ENCODE data around the gene AFG1L.

The AFG1L gene

GRCh38 chr6:108331982-108332381, 37.1 kb downstream of the AFG1L start:
- TF ChIP-seq CTCF (IDR thresholded peaks at IDR 0.05; ENCODE audit: borderline replicate concordance, extremely low read depth, low read length, poor library complexity, severe bottlenecking) (no peak), EZH2 (IDR thresholded peaks at IDR 0.05; ENCODE audit: borderline replicate concordance, low read depth, low read length, severe bottlenecking) (no peak)
- no peaks in the 10 kb centered on the region for H3K4me1 ChIP-seq (ENCODE audit: insufficient read depth, low read length)
- ATAC-seq (ENCODE audit: insufficient read depth, low read depth) (no peak), DNase-seq (no peak)
- H3K36me3 ChIP-seq (ENCODE audit: insufficient read depth, low read length), result peaks cover 9% of the 10 kb centered on the region
- no peak overlapping the region for H2AFZ ChIP-seq (ENCODE audit: low read depth, low read length)
- no peaks in the 10 kb centered on the region for H4K20me1 ChIP-seq (ENCODE audit: insufficient read depth, low read length)
- H3K4me3 ChIP-seq (ENCODE audit: low read depth in 1 of 2, low read length in 2 of 2), result no peak overlapping the region
- no peaks in the 10 kb centered on the region for H3K9me3 ChIP-seq (ENCODE audit: insufficient read depth, low read length, severe bottlenecking)
- H3K27ac ChIP-seq (ENCODE audit: low read length), result no peak overlapping the region
- H3K27me3 ChIP-seq (ENCODE audit: insufficient read depth, low read length, poor library complexity), result no peaks in the 10 kb centered on the region
- no peak overlapping the region for H3K9ac ChIP-seq (ENCODE audit: low read depth, low read length)
- H3K4me2 ChIP-seq (ENCODE audit: insufficient read depth, low read length), result no peak overlapping the region
- no peaks in the 10 kb centered on the region for H3K79me2 ChIP-seq (ENCODE audit: insufficient read depth, low read length)

- Histone ChIP-seq H4K20me1 (ENCODE audit: insufficient read depth, low read length) (no peaks in the 10 kb centered on the region), H3K9me3 (ENCODE audit: insufficient read depth, low read length, severe bottlenecking) (no peaks in the 10 kb centered on the region), H3K36me3 (ENCODE audit: insufficient read depth, low read length) (no peaks in the 10 kb centered on the region), H3K4me3 (ENCODE audit: low read depth in 1 of 2, low read length in 2 of 2) (no peak overlapping the region), H3K4me2 (ENCODE audit: insufficient read depth, low read length) (no peak overlapping the region), H3K79me2 (ENCODE audit: insufficient read depth, low read length) (no peaks in the 10 kb centered on the region), H3K27ac (ENCODE audit: low read length) (no peak overlapping the region), H3K4me1 (ENCODE audit: insufficient read depth, low read length) (no peaks in the 10 kb centered on the region), H2AFZ (ENCODE audit: low read depth, low read length) (no peak overlapping the region), H3K27me3 (ENCODE audit: insufficient read depth, low read length, poor library complexity) (no peaks in the 10 kb centered on the region), H3K9ac (ENCODE audit: low read depth, low read length) (no peak overlapping the region)
- DNase-seq (no peak), ATAC-seq (ENCODE audit: insufficient read depth, low read depth) (no peak)
- no peak for TF ChIP-seq EZH2 (IDR thresholded peaks at IDR 0.05; ENCODE audit: borderline replicate concordance, low read depth, low read length, severe bottlenecking)
- no peak for TF ChIP-seq CTCF (IDR thresholded peaks at IDR 0.05; ENCODE audit: borderline replicate concordance, extremely low read depth, low read length, poor library complexity, severe bottlenecking)
Observed at GRCh38 chr6:108336971-108337370, 42.1 kb downstream of the AFG1L start.

- no peak overlapping the region for H3K4me2 ChIP-seq (ENCODE audit: insufficient read depth, low read length)
- no peak for ATAC-seq (ENCODE audit: insufficient read depth, low read depth)
- H4K20me1 ChIP-seq (ENCODE audit: insufficient read depth, low read length), result no peaks in the 10 kb centered on the region
- DNase-seq, result no peak
- no peaks in the 10 kb centered on the region for H3K9me3 ChIP-seq (ENCODE audit: insufficient read depth, low read length, severe bottlenecking)
- H3K27me3 ChIP-seq (ENCODE audit: insufficient read depth, low read length, poor library complexity), result no peaks in the 10 kb centered on the region
- no peaks in the 10 kb centered on the region for H3K36me3 ChIP-seq (ENCODE audit: insufficient read depth, low read length)
- no peak overlapping the region for H2AFZ ChIP-seq (ENCODE audit: low read depth, low read length)
- no peaks in the 10 kb centered on the region for H3K79me2 ChIP-seq (ENCODE audit: insufficient read depth, low read length)
- no peak overlapping the region for H3K9ac ChIP-seq (ENCODE audit: low read depth, low read length)
- no peak for TF ChIP-seq EZH2 (IDR thresholded peaks at IDR 0.05; ENCODE audit: borderline replicate concordance, low read depth, low read length, severe bottlenecking)
- TF ChIP-seq CTCF (IDR thresholded peaks at IDR 0.05; ENCODE audit: borderline replicate concordance, extremely low read depth, low read length, poor library complexity, severe bottlenecking), result no peak
- no peak overlapping the region for H3K4me3 ChIP-seq (ENCODE audit: low read depth in 1 of 2, low read length in 2 of 2)
- no peak overlapping the region for H3K27ac ChIP-seq (ENCODE audit: low read length)
- H3K4me1 ChIP-seq (ENCODE audit: insufficient read depth, low read length), result no peaks in the 10 kb centered on the region
Observed at GRCh38 chr6:108337721-108338120, 42.9 kb downstream of the AFG1L start.

GRCh38 chr6:108341372-108341771, 46.5 kb downstream of the AFG1L start:
- no peaks in the 10 kb centered on the region for H3K9me3 ChIP-seq (ENCODE audit: insufficient read depth, low read length, severe bottlenecking)
- ATAC-seq (ENCODE audit: insufficient read depth, low read depth), result no peak
- no peak overlapping the region for H3K4me2 ChIP-seq (ENCODE audit: insufficient read depth, low read length)
- no peak for DNase-seq
- H3K4me1 ChIP-seq (ENCODE audit: insufficient read depth, low read length), result no peaks in the 10 kb centered on the region
- no peaks in the 10 kb centered on the region for H4K20me1 ChIP-seq (ENCODE audit: insufficient read depth, low read length)
- H3K4me3 ChIP-seq (ENCODE audit: low read depth in 1 of 2, low read length in 2 of 2), result no peak overlapping the region
- H3K9ac ChIP-seq (ENCODE audit: low read depth, low read length), result no peak overlapping the region
- no peaks in the 10 kb centered on the region for H3K27me3 ChIP-seq (ENCODE audit: insufficient read depth, low read length, poor library complexity)
- H3K27ac ChIP-seq (ENCODE audit: low read length), result no peak overlapping the region
- no peaks in the 10 kb centered on the region for H3K36me3 ChIP-seq (ENCODE audit: insufficient read depth, low read length)
- TF ChIP-seq CTCF (IDR thresholded peaks at IDR 0.05; ENCODE audit: borderline replicate concordance, extremely low read depth, low read length, poor library complexity, severe bottlenecking) (no peak), EZH2 (IDR thresholded peaks at IDR 0.05; ENCODE audit: borderline replicate concordance, low read depth, low read length, severe bottlenecking) (no peak)
- H2AFZ ChIP-seq (ENCODE audit: low read depth, low read length), result no peak overlapping the region
- H3K79me2 ChIP-seq (ENCODE audit: insufficient read depth, low read length), result no peaks in the 10 kb centered on the region
